AG04450 (cell line): ENCODE measurements around the gene RNF181. TPM values are rescaled to one million over a fixed set of nuclear protein-coding genes. Genes with fewer than 3 reads are reported as not detected.
A peak's percentile ranks its signal among the peaks of the same experiment; 100 is the strongest.

Source experiments
- CTCF ChIA-PET: fragments of 300-600, 350-600 bp; formaldehyde crosslinking; extraction: SDS; loops from one replicate; lab custom pipeline; 2022; ENCODE audit warnings: antibody characterized with exemption, inconsistent platforms; lab: Charles Lee
- POLR2A ChIA-PET: fragments of 350-600 bp; formaldehyde crosslinking; extraction: SDS; loops from one replicate; lab custom pipeline; 2021; ENCODE audit warnings: antibody characterized with exemption, inconsistent platforms; lab: Yijun Ruan, JAX
- DNase-seq: peaks from one replicate; pipeline ENCODE4 v3.0.0-alpha.2; 2011; ENCODE audit warnings: low read depth, low spot score
- H3K27ac ChIP-seq: one replicate; pipeline ENCODE4 v1.5.1; 2012; ENCODE audit warnings: low read depth, low read length, control low read depth
- H3K27me3 ChIP-seq: one replicate; pipeline ENCODE4 v1.6.0; 2012; ENCODE audit warnings: low read length; ENCODE audit not compliant: control insufficient read depth, insufficient read depth
- H3K4me3 ChIP-seq: 2 replicates; pipeline ENCODE4 v1.5.1; 2011; ENCODE audit warnings: mild to moderate bottlenecking, low read depth, low read length, control low read depth
- H3K9me3 ChIP-seq: 2 replicates; pipeline ENCODE4 v1.5.1; 2012; ENCODE audit warnings: low read length; ENCODE audit not compliant: control insufficient read depth, insufficient read depth
- polyA plus RNA-seq: library from polyadenylated mRNA; depleted of rRNA; stranded (reverse); fragments of >200 nt; gene quantifications from 2 replicates; pipeline ENCODE4 v1.2.3, GENCODE V29; 2011
- TF ChIP-seq, protein P1 (sequence below): IDR thresholded peaks from 2 replicates; pipeline ENCODE4 v1.5.1; 2011; ENCODE audit warnings: low read depth, low read length, control low read depth, inconsistent platforms

The RNF181 gene
- polyA plus RNA-seq, 1 experiment, result 260 TPM

DNA sequence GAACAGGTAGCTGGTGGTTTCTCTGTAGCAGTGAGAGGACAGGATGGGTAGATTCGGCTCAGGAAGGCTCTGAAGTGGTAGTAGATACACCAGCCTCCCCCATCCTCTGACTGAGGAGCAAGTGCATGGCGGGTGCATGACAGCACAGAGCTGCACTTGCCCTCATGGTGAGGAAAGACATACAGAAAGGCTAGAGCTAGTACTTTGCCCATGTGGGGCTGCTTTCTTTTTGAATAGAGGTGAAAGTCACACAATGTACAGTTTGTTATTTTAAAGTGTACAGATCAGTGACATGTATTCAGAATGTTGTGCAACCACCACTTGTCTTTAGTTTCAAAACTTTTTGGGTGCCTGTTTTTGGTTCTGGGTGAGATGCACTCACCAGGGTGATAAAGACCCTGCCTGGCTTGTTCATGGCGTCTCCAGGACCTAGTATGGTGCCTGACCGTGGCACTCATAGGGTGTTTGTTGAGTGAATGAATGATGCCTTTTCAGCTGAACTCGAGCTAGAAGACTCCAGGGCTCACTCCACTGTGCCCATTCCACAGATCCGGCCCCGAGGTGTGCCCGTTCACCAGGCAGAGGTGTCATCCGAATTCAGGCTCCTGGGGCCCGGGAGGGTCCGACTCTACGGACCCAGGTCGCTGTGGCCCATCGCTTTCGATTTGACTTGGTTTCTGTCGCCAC, 11.7 kb upstream of the RNF181 start:
- peak overlapping the region; percentile 49 for H3K4me3 ChIP-seq
- no peak overlapping the region for H3K27ac ChIP-seq
- TF ChIP-seq, protein P1, sequence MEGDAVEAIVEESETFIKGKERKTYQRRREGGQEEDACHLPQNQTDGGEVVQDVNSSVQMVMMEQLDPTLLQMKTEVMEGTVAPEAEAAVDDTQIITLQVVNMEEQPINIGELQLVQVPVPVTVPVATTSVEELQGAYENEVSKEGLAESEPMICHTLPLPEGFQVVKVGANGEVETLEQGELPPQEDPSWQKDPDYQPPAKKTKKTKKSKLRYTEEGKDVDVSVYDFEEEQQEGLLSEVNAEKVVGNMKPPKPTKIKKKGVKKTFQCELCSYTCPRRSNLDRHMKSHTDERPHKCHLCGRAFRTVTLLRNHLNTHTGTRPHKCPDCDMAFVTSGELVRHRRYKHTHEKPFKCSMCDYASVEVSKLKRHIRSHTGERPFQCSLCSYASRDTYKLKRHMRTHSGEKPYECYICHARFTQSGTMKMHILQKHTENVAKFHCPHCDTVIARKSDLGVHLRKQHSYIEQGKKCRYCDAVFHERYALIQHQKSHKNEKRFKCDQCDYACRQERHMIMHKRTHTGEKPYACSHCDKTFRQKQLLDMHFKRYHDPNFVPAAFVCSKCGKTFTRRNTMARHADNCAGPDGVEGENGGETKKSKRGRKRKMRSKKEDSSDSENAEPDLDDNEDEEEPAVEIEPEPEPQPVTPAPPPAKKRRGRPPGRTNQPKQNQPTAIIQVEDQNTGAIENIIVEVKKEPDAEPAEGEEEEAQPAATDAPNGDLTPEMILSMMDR, result no peak
- H3K9me3 ChIP-seq, result no peaks in the 10 kb centered on the region
- ChIA-PET POLR2A (interaction anchor here (1.4 kb wide), 1 partner anchor 11 kb away, joined by 9 read pairs; the partner anchor contains the start of gene RNF181), CTCF (interaction anchor here (1.2 kb wide), 1 partner anchor 32 kb away, joined by 3 read pairs; no protein-coding TSS in a partner anchor)
- H3K27me3 ChIP-seq, result no peaks in the 10 kb centered on the region
- DNase-seq, result no peak

DNA sequence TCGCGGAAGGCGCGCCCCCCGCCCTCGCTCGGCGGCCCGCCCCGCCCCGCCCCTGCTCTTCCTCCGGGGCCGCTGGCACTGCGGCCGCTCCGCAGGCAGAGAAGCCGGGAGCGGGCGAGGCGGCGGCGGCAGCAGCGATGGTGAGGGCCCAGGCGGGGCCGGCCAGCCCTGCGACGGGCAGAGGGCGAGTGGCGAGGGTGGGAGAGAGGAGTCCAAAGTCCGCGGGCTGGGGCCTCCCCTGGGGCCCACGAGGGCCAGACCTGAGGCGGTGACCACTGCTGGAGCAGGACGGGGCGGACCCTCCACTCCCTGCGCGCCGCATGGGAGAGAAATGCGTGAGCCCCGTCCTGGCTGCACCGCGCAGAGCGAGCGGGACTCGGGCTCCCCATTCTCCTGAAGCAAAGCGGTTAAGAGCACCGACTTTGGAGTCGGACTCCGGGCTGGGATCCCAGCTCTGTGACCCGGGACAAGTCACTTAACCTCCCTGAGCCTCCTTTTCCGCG, 11.1 kb upstream of the RNF181 start, which contains the start of gene VAMP5:
Gene VAMP5, plus strand, starts transcription at position 78 of the 503 bp plus-strand sequence. Its CDS starts 60 bp downstream, at position 138.
- ChIA-PET CTCF (interaction anchor here (1.2 kb wide), 1 partner anchor 32 kb away, joined by 3 read pairs; no protein-coding TSS in a partner anchor), POLR2A (interaction anchor here (0.5 to 1.4 kb wide), 3 partner anchors 11 to 67 kb away, joined by 3 to 9 read pairs (median 4); partner anchors contain the start of genes RNF181 and USP39)
- no peak for DNase-seq
- TF ChIP-seq, protein P1, result no peak
- peak within 1 kb of the TSS; percentile 65 for H3K4me3 ChIP-seq
- no peaks in the 10 kb centered on the region for H3K27me3 ChIP-seq
- H3K9me3 ChIP-seq, result no peaks in the 10 kb centered on the region
- peak within 1 kb of the TSS; percentile 72 for H3K27ac ChIP-seq

DNA sequence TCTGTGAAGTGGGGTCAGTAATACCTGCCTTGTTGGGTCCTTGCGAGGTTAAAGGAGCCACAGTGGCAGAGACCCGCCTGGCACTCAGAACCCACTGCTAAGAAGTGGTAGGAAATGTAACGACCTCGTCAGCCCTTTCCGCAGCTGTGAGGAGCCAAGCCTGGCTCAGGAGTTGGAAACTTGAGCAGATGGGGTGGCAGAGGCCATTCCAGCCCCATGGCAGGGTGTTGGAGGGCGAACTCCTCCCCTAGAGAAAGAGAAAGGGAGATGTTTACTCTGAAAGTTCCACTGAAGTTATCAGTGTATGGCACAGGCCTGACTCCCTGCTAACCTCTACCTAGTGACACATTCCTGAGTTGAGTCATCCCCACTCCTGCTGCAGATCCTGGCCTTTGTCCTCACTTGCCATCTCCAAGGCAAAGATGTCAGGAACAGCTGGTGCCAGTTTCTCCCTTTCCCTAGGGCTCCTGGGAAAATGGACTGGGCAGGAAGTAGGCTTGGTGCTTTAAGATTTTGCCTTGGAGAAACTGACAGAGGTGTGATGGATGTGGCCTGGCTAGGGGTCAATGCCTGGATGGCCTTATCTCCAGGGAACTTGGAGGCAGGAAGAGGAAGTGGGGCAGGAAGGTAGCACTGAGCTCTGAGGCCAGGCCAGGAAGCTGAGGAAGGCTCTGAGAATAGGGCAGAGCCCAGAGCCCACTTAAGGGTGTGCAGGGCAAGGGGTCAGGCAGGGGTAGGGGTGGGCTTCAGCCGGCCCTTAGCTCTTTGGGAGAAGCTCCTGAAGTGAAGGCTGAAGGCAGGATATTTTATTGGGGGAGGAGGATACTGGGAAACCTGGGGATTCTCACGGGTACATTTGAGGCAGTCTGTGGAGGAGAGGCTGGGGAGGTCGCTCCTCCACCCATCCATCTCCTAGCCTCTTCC, 10.4 kb upstream of the RNF181 start:
- Histone ChIP-seq H3K27me3 (no peaks in the 10 kb centered on the region), H3K27ac (peak overlapping the region; percentile 72), H3K9me3 (no peaks in the 10 kb centered on the region), H3K4me3 (peak overlapping the region; percentile 65)
- ChIA-PET CTCF (interaction anchor here (1.2 kb wide), 1 partner anchor 33 kb away, joined by 3 read pairs; no protein-coding TSS in a partner anchor), POLR2A (interaction anchor here (0.5 to 1.4 kb wide), 6 partner anchors 10 to 66 kb away, joined by 3 to 9 read pairs (median 4); partner anchors contain the start of genes MAT2A, RNF181 and USP39)
- TF ChIP-seq, protein P1, result no peak
- DNase-seq, result no peak

DNA sequence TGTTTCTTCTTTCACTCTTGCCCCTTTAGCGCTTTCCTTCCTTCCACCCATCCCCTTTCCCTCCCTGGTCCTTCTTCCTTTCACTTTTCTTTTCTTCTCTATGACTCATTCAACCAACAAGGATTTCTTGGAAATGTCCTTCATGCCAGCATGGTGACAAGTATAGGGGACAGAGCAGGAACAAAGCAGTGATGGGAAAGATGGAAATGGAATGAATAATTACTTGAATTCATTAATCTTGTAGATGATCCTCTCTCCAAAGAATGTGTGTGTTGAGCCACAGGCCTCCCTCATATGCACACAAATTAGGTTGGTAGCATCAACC, 9.8 kb upstream of the RNF181 start:
- DNase-seq, result no peak
- ChIA-PET CTCF (no interaction called here), POLR2A (interaction anchor here (0.9 to 1.3 kb wide), 4 partner anchors 20 to 47 kb away, joined by 3 to 6 read pairs (median 4); partner anchors contain the start of genes MAT2A and USP39)
- H3K4me3 ChIP-seq, result no peak overlapping the region
- H3K9me3 ChIP-seq, result no peaks in the 10 kb centered on the region
- H3K27ac ChIP-seq, result peak overlapping the region; percentile 72
- no peaks in the 10 kb centered on the region for H3K27me3 ChIP-seq
- TF ChIP-seq, protein P1, result no peak
